Upper lobe of left lung (tissue), 4 donors: ENCODE results near the gene LYPD6B.

ENCODE experiments used
- CTCF ChIP-seq, 6 experiments: fragments of 450-650 bp in 4 of 6; fragments of 200-600 bp in 2 of 6; sonication (generic) in 2 of 6; IDR thresholded peaks; one replicate each; pipeline ENCODE4 v1.5.1; 2016 to 2019; ENCODE audit warnings: antibody characterized with exemption in 6 of 6
- EP300 ChIP-seq, 4 donors: sonication (generic); formaldehyde crosslinking; IDR thresholded peaks; one replicate each; pipeline ENCODE4 v1.5.1; 2017; ENCODE audit warnings: antibody characterized with exemption in 4 of 4, control low read depth in 2 of 4
- POLR2A ChIP-seq, 4 donors: fragments of 450-650 bp; IDR thresholded peaks; one replicate each; pipeline ENCODE4 v1.5.1; 2016 to 2017; ENCODE audit warnings: antibody characterized with exemption in 4 of 4, mild to moderate bottlenecking in 2 of 4
- POLR2AphosphoS5 ChIP-seq, 2 donors: sonication (generic); formaldehyde crosslinking; IDR thresholded peaks; one replicate each; pipeline ENCODE4 v1.5.1; 2017; ENCODE audit warnings: antibody characterized with exemption in 2 of 2

- TF ChIP-seq POLR2AphosphoS5 (IDR thresholded peaks at IDR 0.05) (no peak), CTCF (IDR thresholded peaks at IDR 0.05) (no peak), POLR2A (IDR thresholded peaks at IDR 0.05) (no peak), EP300 (IDR thresholded peaks at IDR 0.05) (no peak)
Observed at GRCh38 chr2:149090706-149091105, 52.2 kb downstream of the LYPD6B start.
